Stimulated activated CD8-positive, alpha-beta memory T cell treated with anti-CD3 and anti-CD28 coated beads, Interleukin-4, amount 100 ng/mL, for 4 hours (primary cell): ENCODE measurements around the gene FBXO45.
"Not testable (repeated sequence)": the region's sequence is repeated elsewhere in the genome, so short reads cannot be mapped to it uniquely, and the experiment has no call there.

Experiments
- DNase-seq, 2 donors: peaks; one replicate each; pipeline ENCODE4 v3.0.0-alpha.2; 2020; ENCODE audit warnings: low read depth in 2 of 2, low spot score in 1 of 2

FBXO45 gene, protein sequence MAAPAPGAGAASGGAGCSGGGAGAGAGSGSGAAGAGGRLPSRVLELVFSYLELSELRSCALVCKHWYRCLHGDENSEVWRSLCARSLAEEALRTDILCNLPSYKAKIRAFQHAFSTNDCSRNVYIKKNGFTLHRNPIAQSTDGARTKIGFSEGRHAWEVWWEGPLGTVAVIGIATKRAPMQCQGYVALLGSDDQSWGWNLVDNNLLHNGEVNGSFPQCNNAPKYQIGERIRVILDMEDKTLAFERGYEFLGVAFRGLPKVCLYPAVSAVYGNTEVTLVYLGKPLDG

DNA sequence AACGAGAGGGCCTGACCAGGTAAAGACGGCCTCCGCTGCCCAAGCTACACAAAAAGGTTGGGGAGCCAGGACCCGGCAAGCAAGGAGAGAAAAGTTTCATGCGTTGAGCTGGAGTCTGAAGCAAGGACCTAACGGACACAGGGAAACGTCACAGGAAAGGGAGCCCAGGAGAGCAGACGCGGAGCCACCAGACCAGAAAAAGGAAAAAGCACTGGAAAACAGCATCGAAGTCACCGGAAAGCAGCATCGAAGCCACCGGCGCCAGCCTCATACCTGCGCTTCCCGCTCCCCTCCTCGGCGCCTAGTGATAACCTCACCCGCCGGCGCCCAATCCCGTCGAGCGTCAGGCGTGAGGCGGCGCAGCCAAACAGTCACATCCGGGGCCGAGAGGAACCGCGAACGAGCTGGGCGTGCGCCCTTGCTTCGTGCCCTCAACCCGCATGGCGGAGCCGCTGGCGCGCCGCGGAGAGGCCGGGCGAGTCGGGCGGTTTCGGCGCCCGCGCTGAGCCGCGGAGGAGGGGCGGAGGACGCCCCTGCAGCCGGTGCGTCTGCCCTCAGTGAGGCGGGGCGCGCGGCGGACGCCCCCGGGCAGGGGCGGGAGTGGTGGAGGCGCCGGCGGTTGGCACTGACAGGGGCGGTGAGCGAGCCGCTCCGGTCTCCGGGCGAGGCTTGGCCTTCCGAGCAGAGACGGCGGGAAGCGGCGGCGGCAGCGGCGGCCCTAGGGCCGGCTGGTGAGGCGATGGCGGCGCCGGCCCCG is at the start of gene FBXO45, which contains the start of gene WDR53:
FBXO45 (plus strand) TSS at position 415 of the 757 bp plus-strand sequence; CDS start at position 740, 325 bp downstream.
WDR53 (minus strand) TSS at position 309 of the 757 bp plus-strand sequence. CDS start 7,079 bp downstream, outside the sequence.
- DNase-seq, result peak; percentile 87 to 93

DNA sequence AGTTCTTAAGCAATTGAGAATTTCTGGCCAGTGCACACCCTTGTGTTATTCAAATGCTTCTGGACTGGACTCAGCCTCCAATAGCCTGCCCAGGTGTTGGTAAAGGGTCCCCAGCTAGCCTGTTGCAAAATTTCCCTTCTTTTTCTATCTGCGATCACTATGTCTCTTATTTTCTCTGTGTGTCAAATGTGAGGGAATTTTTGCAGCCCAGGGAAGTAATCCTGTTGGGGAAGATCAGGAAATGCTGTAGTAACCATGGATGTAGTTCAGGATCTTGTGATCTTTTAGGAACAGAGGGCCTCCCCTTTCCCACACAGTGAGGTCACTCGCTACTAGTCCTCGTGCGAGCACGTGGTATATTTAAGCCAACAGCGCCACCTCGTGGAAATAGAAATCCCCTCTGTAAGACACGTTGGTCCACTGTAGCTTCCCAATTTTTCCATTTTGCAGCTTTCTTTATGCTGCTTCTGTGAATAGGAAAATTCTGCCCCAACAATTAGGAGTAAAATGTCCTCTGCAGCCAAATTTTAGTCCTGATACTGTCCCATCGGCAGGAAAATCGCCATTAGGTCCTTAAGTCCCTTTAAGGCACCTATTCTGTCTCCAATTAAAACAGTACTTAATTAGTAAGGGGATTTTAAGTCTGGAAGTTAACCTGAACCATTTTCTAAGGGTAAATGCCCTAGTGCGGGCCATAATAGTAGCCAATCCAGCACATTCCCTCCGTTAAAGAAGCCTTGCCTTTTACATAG is 49.3 kb upstream of the FBXO45 start:
- no peak for DNase-seq

DNA sequence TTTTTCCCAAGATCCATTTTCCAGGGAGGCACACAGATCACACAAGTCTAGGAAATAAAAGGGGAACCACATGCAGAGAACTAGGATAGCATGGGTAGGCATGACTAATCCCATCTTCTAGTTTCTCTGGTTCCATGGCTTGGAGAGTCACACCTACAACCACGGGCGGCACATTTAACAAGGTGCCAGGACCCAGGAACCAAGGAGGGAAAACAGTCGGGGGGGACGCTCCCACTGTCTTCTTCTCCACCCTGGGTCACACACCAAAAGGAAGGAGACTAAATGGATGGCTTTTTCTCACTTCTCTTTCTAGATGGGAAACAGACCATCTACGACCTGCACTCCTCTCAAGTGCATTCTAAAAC is 48.8 kb upstream of the FBXO45 start:
- DNase-seq, result no peak

DNA sequence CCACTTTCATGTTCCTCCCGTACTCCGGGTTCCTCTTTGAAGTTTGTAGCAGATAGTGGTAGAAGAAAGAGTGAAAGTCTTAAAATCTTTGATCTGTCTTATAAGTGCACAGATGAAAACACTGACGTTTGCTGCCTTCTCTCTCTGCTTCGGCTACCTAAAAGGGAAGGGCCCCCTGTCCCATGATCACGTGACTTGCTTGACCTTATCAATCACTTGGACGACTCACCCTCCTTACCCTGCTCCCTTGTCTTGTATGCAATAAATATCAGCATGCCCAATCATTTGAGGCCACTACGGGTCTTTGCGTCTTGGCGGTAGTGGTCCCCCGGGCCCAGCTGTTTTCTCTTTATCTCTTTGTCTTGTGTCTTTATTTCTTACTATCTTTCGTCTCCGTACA is 47.2 kb upstream of the FBXO45 start:
- DNase-seq, result not testable (repeated sequence)

DNA sequence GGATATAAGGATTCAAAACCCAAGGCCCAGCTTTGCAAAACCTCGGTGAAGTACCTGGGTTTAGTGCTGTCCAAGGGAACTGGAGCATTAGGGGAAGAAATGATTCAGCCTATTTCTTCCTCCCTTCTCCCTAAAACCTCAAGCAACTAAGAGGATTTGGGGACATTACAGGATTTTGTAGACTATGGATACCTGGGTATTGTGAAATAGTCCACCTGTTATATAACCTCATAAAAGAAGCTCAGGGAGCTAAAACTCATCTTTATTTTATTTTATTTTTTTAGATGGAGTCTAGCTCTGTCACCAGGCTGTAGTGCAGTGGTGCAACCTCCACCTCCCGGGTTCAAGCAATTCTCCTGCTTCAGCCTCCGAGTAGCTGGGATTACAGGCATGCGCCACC is 44.6 kb upstream of the FBXO45 start:
- no peak for DNase-seq

DNA sequence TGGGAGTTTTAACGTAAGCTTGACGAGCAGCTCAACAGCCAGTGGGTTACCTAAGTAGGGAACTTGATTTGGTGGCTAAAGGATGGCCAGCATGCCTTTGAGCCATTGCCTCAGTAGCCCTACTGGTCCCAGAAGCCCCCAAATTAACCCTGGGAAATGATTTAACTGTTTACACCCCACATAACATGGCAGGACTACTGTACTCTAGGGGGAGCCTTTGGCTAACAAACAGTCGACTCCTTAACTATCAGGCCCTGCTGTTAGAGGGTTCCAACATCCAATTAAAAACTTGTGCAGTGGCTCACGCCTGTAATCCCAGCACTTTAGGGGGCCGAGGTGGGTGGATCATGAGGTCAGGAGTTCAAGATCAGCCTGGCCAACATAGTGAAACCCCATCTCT is 43.9 kb upstream of the FBXO45 start:
- DNase-seq, result no peak

DNA sequence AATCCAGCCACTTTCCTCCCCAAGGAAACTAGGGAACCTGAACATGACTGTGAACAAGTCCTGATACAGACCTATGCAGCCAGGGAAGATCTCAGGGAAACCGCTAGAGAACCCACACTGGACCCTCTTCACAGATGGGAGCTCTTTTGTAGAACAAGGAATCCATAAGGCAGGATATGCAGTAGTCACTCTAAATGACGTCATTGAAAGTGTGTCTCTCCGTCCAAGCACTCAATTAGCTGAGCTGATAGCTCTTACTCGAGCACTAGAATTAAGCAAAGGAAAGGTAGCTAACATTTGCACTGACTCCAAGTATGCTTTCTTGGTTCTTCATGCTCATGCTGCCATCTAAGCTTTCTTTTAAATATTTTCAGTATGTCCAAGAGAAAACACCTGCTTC is 43.3 kb upstream of the FBXO45 start:
- DNase-seq, result no peak

DNA sequence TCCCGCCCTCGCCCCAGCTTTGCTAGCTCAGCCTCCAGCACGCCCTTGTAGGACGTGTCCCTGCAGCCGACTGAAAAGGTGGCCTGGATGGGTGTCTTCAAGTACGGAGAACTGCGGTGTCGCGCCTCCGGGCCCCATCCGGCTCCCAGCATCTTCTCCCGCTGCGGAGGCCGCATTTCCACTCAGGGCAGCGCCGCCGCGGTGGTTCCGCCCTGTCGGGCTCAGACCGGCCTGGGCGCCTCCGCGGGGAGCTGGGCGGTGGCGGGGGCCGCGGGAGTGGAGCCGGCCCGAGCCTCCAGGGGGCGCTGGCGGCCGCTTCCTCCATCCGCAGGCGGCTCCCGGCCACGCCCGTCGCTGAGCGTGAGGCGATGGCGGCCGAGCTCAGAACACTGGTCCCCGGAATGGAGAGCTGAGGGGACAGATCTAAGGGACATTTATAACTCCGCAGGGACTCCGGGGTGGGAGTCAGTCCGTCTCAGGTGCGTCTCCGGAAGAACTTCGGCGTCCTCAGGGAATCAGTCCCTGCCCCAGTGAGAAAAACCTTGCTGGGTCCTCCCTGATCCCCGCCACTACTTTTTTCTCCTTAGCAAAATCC is 39.7 kb upstream of the FBXO45 start:
- DNase-seq, result peak; percentile 49 to 57

DNA sequence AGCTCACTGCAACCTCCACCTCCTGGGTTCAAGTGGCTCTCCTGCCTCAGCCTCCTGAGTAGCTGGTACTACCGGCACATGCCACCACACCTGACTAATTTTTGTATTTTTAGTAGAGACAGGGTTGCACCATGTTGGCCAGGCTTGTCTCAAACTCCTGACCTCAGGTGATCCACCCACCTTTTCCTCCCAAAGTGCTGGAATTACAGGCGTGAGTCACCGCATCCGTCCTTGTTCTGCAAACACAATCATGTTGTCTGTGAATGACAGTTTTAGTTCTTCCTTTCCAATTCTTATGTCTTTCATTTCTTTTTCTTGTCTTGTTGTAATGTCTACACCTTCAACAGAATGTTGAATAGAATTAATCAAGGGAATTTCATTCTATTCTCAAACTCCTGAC is 37.0 kb upstream of the FBXO45 start:
- no peak for DNase-seq

DNA sequence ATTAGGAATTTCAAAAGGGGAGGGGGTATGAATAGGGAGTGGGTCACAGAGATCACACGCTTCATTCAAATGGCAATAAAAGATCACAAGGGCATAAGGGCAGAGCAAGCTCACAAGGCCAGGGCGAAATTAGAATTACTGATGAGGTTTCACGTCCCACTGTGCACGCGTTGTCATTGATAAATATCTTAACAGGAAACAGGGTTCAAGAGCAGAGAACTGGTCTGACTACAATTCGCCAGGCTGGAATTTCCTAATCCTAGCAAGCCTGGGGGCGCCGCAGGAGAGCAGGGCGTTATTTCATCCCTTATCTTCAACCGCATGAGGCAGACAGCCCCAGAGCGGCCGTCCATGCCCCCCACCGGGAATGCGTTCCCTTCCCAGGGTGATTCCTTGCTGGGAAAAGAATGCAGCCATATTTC is 35.2 kb upstream of the FBXO45 start:
- no peak for DNase-seq

DNA sequence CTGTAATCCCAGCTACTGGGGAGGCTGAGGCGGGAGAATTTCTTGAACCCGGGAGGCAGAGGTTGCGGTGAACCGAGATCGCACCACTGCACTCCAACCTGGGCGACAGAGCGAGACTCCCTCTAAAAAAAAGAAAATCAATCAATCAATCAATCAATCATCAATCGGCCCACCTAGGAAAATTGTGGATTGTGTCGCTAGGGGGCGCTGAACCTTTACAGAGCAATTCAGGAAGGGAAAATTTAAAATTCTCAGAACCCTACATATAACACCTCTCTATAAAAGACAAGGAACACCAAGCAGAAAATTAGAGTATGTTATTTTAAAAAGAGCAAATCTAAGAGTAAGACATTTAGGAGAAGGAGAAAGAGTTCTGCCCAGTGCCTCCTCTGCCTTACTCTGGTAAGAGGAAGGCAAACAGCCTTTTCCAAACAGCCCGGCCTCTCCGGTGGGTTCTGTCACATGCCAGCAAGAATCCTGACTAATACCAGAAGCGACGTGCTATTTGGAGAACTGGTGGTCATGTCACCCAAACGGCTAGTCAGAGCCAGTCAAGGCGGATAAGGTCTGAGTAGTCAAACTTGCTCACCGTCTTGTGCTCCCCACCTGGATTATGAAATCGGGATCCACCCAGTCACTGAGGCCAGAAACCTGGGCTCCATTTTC is 31.0 kb upstream of the FBXO45 start:
- DNase-seq, result peak; percentile 21 to 43

DNA sequence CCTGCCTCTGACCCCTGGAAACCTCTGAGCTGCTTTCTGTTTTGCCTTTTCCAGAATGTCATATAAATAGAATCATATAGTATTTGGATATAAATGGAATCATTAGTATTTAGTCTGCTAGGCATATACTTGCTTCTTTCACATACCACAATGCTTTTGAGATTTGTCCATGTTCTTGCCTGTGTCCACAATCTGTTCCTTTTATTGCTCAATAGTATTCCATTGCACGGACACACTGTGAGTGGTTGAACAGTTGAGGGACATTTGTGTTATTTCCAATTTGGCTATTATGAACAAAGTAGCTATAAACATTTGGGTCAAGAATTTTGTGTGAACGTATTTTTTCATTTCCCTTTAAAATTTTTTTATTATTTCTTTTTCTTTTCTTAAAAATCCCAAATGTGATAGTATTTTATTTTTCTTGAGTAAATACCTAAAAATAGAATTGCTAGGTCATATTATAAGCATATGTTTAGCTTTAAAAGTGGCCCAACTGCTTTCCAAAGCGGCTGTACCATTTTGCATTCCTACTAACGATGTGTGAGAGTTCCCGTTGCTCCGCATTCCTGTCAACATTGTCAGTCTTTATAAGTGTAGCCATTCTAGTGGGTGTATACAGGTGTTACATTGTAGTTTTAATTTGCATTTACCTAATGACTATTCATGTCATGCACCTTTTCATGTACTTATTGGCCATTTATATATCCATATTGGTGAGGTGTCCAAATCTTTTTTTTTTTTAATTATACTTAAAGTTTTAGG is 26.6 kb upstream of the FBXO45 start:
- DNase-seq, result no peak

DNA sequence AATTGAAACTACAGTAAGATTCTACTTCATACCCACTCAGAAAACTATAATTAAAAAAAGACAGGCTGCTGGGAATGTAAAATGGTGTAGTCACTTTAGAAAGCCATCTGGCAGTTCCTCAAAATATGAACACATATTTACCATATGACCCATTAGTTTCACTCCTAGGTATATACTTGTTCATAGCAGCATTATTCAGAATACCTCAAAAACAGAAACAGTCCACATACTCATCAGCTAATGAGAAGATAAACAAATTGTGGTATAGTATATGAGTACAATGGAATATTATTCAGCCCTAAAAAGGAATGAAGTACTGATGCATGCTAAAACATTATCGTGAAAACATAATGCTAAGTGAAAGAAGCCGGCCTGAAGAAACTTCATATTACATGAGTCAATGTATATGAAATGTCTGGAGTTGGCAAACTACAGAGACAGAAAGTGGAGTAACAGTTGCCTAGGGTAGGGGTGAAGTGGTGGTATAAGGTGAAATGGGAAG is 23.9 kb upstream of the FBXO45 start:
- DNase-seq, result no peak

DNA sequence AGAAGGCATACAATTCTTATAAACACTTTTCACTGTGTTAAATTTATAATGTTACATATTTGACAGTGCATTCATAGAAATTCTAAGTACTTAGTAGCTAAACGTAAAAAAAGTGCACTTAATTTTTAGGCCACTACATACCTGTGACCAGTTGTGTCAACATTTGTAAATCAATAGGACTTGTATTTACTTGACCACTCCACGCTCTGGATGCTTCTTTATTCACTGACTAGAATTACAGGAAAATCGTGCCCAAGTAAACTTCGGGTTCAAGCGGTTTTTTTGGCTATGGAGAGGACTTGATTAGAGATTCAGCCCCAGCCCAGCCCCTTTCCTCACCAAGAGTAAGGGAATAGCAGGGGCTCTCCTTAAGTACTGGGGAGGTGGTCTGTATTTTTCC is 21.9 kb upstream of the FBXO45 start:
- DNase-seq, result no peak

DNA sequence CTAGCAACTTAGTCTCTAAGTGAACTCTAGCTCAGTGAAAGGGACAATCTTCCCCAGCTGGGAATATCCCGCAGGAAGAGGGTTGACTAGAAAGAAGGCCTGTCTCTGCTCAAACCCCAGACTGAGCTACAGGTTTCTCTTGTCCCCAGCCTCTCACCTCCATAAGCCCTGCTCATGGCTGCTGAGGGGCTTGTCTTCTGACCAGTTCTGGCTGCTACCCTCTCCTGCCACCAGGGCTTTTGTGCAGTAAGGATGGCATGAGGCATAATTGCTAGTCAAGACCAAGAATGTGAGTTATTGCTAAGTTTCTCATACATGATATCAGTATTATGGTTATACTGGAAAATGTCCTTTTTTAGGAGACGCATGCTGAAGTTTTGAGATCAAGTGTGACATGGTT is 21.4 kb upstream of the FBXO45 start:
- DNase-seq, result no peak

DNA sequence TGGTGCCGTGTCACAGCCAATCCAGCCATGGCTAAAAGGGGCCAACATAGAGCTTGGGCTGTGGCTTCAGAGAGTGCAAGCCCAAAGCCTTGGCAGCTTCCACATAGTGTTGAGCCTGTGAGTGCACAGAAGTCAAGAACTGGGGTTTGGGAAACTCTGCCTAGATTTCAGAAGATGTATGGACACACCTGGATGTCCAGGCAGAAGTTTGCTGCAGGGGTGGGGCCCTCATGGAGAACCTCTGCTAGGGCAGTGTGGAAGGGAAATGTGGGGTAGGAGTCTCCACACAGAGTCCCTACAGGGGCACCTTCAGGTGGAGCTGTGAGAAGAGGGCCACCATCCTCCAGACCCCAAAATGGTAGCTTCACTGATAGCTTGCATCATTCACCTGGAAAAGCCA is 19.1 kb upstream of the FBXO45 start:
- not testable (repeated sequence) for DNase-seq

DNA sequence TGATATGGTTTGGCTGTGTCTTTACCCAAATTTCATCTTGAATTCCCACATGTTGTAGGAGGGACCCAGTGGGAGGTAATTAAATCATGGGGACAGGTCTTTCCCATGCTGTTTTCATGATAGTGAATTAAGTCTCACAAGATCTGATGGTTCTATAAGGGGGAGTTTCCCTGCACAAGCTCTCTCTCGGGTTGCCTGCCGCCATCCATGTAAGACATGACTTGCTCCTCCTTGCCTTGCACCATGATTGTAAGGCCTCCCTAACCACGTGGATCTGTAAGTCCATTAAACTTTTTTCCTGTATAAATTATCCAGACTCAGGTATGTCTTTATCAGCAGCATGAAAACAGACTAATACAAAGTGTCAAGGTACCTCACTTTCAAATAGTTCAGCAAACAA is 18.3 kb upstream of the FBXO45 start:
- not testable (repeated sequence) for DNase-seq

DNA sequence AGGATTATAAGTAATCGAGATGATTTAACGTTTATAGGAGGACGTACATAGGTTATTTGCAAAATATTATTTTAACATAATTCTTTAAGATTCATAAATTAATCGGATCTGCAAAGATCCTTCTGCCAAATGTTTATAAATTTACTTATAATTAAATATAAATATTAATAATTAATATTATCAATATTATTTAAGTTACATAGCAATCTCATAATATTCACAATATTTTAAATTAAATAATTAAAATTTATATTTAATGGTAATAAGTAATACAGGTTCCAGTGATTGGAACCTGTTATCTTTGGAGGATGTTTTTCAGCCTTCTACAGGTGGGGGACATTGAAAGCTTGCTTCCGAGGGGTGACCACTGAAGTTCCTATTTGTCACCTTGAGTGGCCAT is 16.2 kb upstream of the FBXO45 start:
- DNase-seq, result no peak

DNA sequence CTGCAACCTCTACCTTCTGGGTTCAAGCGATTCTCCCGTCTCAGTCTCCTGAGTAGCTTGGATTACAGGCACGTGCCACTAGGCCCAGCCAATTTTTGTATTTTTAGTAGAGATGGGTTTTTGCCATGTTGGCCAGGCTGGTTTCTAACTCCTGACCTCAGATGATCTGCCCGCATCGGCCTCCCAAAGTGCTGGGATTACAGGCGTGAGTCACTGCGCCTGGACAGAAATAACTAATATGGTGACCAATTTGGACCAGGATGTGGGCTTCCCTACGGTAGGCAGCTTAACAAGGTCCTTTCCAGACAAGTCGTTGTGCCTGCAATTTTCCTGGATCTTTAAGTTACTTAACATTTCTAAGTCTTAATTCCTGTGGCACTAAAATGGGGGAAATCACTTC is 14.9 kb upstream of the FBXO45 start:
- no peak for DNase-seq

DNA sequence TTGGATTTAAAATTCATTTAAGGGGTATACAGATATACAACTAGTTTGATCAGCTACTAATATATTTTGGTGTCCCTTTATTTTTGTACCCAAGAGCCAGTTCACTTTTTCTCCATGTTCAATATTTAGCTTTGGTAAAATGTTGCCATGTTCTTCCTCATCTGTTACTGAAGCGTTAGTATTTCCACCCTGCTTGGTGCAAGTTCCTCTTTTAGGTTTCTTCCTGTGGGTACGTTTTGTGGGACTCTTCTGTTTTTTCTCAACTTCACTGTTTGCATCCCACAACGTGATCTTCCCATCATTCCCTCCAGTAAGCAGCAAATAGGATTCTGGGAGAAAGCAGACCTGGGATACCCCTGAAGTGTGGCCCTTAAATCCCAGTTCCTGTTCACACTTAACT is 14.3 kb upstream of the FBXO45 start:
- DNase-seq, result no peak
